ENCODE measurements around the gene STARD13.
"Not testable (repeated sequence)": the region's sequence is repeated elsewhere in the genome, so short reads cannot be mapped to it uniquely, and the experiment has no call there.

The STARD13 gene

DNA sequence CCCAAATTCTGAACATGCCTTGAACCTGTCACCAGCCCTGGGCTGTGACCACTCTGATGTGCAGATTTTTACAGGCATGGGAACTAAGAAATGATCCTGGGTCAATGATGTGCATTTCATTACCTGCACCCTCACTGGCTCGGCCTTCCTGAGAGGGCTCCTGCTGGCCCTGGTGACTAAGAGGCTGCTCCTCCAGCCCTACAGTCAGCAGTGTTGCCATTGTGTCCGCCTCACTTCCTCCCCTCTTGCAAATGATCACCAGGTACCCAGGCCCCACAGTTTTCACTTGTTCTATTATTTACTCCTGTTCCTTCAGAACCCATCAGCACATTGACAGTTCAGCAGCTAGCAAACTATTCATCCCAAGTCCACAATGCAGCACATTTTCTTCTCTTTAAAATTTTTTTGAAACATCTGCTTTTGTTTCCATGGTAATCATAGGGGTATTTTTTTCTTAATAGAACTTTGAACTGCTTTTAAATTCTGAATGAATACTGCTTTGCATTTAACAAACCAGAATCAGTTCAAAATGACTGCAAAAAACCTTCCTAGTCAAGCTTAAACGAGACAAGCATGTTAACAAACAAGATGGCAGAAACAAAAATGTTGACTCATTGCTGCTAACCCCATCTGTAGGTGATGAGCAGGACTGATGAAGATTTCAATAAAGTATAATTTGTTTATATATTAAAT lies 29.3 kb downstream of the STARD13 start:
- DNase-seq = no peak

DNA sequence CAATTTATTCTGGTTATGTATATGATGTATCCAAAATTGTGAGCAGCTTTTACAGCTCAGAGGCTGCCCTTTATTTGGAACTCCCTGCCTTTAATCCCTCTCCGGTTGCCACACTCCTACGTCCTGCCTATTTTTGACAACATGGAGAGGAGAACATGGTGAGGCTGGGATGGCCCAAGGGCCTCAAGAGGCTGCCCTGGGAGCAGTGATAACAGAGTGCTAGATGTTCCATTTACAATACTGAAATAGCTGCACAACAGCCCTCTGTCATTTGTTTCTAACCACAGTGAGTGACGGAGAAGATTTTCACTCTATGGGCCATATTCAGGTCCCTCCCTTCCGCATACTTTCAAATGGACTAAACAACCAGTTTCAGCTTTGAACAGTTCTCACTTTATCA lies 33.4 kb downstream of the STARD13 start:
- DNase-seq = no peak

DNA sequence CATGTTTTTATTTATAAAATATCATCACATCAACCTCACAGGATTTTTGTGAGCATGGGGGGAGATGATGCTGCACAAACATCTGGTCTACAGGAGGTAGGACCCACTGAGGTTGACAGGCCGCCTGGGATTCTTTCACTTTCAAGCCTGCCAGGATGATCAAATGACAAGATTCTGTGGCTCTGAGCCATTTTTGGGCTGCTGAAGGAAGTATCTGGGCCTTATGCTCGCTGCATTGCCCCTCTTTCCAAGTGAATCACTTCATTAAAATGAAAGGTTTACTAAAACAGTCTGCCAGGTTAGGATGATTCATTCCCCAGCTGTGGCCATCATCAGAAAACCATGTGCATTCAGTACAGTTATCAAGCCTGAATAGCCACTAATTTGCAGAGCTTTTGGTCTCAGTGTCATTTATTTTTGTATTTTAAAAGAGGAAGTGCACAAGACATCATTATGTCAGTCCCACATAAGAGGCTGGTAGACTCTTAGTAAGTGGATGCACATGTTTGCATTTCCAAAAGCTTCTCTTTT lies 34.4 kb downstream of the STARD13 start:
- no peak for DNase-seq

DNA sequence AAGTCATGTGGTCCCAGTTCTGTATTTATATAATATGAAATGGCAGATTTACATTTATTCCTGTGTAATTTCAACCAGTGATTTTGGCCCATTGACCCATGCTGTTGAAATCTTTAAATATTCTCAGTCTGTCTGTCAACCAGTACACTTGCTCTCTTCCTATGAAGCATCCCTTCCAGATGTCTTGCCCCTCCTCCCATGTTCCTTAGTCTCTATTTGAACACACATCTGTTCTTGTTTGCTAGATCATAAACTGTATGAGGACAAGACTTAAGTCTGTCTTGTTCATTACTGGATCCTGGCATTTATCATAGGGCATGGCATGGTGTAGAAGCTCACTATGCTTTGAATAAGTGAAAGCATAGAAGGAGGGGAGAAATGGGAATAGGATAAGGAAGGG lies 34.9 kb downstream of the STARD13 start:
- DNase-seq = no peak

DNA sequence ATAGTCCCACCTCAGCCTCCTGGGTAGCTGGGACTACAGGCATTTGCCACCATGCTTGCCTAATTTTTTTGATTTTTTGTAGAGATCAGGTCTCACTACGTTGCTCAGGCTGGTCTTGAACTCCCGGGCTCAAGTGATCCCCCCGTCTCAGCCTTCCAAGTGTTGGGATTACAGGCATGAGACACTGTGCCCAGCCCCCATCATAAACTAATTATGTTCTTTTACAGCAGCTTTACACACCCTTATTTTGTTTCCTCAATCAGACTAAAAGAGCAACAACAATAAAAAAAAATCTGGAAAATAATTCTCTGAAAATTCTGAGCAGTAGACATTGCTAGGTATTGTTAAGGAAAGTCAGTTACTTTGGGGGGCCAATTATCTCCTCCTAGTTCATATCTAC lies 35.7 kb downstream of the STARD13 start:
- DNase-seq = no peak

DNA sequence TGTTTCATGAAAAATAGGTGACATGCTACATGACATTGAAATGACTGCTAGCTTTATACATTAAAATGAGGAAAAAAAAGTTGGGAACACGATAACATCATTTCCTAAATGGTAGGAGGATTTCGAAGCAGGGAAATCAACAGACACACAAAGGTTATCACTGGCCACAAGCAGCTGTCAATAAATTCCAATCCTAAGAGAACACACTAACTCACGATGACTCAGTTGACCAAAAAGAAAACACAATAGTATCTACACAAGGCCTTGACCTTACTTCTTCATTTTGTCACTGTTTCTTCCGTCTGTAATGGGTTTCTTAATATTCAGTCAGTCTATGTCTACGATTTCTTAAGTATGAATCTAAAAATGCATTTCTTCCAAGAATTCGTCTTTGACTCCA lies 36.5 kb downstream of the STARD13 start:
- no peak for DNase-seq

DNA sequence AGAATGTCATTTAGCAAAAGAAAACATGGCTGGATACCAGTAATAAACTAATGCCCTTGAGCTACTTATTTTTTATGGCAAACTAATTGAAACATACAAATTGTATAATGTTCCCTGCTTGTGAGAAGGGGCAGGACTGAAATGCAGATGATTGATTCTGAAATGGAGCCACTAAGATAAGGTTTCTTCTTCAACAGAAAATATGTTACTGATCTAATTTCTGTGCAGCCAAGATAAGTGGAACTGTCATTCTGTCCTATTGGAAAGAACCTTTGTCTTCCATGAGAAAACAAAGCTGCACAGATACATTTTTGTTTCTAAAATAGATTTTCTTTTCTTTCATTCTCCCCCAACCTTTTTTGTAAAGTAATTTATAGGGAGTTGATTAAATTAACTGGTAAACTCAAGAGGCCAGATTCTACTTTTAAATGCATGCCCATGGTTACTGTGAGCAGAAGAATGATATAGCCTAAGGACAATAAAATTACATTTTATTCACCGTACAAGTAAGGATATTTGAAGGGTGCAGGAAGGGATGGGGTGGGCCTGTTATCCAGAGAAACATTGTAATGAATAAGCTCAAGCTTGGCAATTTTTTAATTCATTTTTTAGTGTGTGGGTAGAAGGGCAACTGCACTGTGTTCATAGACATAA lies 39.9 kb downstream of the STARD13 start:
- no peak for DNase-seq

DNA sequence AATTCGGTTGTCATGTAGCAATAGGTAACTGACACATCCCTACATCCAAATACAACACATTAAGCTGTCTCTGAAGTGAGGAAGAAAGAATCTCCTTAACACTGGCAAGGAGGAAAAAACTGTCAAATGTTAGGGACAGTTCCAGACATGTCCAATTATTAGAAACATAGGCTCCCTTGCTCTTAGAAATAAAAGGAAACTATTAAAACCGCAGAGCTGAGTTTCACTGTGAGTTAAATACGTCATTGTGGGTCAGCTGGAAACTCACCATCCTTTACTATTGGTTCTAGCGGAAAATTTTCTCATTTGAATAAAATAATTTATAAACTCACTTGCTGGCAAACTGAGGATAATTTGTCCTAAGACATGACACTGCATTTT lies 40.7 kb downstream of the STARD13 start:
- DNase-seq = no peak

DNA sequence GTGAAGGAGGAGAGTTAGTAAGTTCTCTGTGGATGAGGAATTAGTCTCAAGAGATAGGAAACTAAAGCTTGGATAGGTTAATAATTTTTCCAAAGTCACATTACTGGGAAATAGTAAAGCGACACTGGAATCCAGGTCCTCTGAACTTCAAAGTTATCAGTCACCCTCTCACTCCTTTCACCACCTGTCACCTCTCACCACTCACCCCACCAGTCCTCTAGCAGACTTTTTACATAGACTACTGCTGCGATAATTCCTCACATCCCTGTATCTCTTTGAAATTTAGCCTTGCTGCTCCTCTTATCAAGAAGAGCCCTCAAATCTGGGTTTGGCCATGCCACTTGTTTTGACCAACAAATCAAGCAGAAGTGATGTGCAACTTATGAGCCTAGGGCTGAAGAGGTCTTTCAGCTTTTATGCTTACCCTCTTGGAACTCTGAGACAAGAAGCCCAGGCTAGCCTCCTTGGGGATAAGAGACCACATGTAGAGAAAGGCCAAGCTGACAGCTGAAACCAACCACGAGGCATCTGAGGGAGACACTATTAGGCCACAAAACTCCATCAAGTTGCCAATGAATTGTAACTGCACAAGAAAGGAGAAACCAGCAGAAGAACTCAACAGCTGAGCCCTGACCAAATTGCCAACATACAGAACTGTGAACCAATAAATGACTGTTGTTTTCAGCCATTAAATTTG lies 41.2 kb downstream of the STARD13 start:
- DNase-seq = no peak

DNA sequence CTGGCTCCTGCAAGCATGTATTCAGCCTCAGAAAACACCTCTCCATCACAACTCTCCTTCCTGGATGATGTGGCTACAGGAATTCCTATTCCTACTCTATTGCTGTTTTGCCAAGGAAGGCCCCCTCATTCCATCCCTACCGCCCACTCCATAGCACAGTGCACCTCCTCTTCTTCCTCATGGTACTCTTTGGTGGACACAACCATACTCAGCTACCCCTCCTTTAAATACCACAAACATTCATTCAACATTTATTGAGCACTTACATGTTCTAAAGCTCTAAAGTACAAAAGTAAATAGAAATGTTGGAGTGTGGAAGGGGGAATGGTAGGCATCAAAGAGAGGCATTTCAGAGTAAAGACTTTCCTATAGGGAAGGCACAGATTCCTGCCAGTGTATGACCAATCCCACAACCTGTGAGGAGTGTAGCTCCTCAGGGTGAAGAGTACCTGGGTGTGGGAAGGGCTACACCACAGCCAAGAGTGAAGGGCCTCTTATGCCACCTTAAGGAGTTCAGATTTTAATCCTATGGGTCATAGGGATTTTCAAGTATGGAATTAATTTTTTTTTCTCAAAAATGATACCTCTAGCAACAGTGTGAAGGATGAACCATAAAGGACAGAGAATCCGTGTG lies 42.5 kb downstream of the STARD13 start:
- DNase-seq = no peak

DNA sequence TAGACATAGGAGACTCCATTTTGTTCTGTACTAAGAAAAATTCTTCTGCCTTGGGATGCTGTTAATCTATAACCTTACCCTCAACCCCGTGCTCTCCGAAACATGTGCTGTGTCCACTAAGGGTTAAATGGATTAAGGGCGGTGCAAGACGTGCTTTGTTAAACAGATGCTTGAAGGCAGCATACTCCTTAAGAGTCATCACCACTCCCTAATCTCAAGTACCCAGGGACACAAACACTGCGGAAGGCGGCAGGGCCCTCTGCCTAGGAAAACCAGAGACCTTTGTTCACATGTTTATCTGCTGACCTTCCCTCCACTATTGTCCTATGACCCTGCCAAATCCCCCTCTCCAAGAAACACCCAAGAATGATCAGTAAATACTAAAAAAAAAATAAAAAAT lies 43.2 kb downstream of the STARD13 start:
- not testable (repeated sequence) for DNase-seq

DNA sequence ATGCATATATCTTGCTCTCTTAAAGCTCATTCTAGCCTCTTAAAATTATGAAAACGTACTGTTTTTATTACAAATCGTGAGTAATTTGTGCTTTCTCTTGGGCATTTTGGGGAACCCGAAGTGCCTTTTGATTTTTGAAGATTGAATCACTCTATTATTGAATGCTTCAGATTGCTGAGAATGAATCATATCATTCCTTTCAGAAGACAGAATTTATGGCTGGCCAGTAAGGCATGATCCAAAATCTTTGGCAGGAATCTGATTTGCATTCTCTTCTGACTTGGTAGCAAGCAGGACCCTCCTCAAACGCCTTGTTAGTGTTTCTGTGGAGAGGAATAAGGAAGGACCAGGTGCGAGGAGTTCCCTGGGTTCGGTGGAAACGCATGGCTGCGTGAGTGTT lies 49.5 kb downstream of the STARD13 start:
- no peak for DNase-seq

DNA sequence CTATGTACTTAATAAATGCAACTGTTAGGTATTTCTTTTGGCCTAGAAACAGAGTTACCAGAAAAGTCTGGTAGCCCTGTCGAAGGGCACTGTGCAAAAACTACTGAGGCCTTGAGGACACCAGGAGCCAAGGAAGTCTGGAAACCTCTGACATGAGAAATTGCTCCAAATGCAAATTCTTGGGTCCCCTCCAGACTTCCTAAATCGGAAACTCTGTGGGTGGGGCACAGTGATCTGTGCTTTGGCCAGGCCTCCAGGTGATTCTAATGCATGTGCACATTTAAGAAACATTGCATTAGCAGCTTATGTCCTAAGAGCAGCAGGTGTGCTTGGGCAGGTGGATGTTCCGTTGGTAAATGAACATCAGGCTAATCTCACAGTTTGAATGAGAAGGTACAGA lies 50.0 kb downstream of the STARD13 start:
- DNase-seq = no peak

DNA sequence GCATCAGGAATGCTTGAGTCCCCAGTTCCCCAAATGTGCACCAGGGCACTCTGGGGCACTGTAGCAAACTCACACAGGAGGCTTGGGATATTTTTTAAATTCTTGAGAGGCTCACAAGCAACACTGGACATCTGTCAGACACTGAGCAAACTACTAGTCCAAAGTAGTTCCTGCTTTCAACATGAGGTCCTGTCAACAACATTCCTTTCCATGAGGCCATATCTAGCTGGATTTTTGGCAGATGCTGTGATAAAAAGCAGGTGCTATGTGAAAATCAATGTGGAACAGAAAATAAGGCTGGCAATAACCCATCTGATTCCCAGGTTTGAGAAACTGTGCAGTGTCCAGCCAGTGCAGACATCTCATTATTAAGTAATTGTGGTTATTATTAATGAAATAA lies 50.5 kb downstream of the STARD13 start:
- no peak for DNase-seq

DNA sequence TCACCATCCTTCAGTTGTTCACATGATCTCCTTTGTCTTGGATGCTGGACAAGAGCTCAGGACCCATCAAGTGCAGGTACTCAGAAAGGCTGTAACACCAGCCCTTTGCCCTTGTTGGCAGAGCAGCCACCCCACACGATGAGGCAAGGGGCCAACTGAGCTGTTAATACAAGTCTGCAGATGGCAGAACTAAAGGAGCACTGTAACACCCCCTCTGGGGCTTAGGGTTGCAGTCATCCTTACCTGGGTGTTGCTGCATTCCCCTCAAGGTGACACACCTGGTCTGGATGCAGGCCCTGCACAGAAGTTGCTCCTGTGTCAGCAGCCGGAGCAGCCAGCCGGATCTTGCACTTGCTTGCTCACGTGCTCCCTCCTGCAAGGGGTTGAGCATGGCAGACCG lies 52.0 kb downstream of the STARD13 start:
- no peak for DNase-seq

DNA sequence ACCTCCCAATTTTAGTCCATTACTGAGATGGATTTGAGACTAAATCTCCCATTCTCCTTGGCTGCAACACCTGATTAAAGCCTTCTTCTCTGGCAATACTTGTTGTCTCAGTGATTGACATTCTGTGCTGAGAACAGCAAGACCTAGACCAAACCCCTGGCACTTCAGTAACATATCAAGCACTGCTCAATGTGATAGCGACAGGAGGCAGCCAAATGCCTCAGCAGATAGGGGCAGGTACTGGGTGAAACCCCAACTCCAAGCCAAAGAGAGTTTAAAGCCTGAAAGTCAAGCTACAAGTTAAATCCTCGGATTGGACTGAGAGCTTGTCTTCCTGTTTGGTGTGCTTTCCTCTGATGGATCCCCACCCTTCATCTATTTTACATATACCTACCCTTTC lies 52.7 kb downstream of the STARD13 start:
- no peak for DNase-seq

DNA sequence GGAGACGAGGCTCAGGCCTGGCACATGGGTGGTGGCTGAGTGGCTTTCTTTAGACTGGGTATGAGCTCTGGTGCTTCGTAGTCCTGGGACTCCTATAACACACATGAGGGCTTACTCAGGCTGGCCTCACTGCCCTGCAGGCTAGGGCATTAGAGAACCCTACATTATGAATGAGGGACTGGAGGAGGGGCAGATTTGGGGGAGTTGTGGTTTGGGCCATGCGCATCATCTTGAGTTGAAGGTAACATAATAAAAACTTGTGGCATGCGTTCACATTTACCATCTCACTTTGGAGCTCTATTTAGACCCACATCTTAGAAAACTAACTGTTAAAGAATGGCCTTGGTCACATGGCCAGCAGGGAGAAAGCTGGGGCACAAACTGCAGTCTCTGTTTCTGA lies 54.2 kb downstream of the STARD13 start:
- DNase-seq = no peak

DNA sequence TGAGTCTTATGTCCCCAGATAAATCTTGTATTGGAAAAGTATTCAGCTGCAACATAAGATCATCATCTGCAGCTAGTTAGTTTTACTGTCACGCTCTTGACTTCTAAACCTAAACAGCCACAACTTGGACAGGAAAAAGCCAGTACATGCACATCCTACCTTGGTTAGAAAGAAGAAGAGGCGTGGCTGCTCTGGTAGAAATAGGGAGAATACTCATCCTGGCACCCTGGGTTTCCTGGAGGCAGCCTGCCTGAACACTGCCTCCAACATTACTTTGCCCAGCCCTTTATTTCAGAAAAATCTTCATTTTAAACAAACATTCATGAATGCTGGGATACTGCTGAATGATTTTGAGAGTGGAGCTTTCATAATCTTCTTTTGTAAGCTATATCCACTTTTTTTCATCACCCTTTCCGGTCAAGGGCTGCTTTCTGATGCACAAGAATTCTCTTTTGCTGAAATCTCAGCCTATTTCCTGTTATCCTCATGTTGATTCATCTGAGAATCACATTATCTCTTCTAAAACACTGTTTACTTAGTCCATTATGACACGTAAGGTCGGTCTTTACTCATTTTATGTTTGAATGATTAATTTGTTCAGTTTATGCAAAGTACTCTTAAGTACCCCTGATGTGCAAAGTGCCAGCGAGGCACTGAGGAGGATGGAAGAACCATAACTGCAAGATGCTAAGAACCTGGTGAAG lies 55.2 kb downstream of the STARD13 start:
- no peak for DNase-seq

DNA sequence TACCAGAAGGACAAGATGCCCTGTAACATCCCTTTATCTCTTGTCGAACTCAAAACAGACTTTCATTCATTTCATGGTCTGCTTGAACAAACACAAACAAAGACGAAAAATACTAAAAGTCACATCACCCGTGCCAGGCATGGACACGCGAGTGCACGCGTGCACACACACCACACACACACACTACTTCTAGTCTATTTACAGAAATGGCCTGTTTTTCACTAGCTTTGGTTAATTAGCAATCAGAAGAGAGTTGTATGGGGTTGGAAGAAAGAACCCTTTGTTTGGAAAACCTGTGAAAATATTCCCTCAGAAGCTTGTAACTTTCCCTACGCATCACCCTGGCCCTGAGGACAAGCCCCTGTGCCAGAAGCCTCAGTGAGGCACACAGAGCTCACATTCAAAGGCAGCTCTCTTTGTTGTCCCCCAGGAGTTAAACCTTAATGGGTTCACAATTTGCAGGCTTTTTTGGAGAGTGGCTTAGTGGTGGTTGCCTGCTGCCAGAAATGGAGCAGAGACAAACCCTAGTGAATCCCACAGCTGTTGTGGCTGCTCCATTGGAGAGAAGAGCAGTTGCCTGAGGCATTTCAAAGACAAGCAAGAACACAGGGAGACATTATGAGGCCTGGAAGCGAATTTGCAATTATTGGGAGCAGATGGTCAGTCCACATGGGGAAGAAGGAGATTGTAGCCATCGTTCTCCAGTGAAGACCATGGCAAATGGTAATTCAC lies 55.9 kb downstream of the STARD13 start:
- no peak for DNase-seq

DNA sequence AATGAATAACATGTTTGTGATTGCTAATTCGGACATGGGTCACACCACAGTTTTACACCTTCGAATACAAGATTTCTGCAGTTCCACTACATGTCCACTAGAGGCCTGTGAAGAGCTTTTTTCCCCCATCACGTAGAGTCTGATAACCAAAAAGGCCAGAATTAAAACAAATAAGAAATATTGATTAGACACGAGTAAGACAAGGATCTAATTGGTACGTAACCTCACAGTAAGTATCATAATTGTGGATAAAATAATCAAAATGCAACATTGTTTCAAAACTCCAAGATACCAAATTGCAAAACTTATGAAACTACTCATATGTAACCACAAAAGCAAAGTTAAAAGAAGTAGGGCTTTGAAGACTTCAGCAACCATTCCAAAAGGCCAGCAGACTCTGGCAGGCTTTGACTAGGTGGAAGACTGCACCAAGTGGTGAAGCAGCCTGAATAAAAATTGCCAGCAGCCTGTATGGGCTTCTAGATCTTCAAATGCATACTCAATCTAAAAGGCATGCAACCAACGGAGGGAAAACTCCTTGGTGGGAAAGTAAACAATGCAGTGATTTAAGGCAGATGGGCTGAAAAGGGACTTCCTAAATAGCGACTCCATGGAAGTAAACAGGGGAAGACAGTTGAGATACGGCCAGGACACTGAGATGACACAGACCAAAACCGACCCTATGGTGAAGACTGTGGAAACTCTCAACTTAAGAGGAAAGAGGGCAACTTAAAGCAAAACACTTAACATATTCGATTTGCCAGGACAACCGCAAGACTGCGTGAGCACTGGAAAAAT lies 56.7 kb downstream of the STARD13 start:
- peak; percentile 20 for DNase-seq

DNA sequence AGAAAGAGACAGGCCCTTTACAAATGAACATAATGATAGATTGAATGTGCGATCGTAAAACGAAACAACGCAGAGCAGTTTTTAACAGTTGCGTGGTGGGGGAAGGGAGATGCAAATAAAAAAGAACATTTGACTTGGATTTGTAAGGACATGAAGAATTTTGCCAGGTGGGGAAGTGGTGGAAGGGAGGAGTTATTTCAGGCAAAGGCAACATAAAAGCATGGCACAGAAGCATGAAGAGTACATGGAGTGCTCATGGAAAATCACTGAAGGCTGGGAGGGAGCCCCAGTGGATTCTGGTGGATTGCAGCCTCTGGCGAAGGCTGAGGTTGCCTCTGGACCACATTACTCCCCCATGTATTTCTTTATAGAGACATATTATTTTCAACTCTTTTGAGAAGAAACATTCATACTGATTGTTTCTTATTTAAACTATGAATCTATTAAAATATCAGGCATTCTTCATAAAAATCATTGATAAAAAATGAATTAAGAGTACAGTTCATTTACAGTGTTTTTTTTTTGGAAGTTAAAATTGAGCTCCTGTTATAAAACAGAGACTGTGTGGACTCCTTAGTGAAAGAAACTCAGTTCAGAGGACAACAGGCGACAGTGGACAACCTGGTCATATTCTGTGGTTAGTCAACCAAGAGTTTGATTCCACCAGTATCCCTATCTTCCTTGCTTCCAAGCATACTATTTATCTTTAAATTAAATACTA lies 57.5 kb downstream of the STARD13 start:
- DNase-seq = no peak
